AG04450 (cell line): Measurements from ENCODE around the gene FAM222A. TPM values are rescaled to one million over a fixed set of nuclear protein-coding genes. Genes with fewer than 3 reads are reported as not detected.

Source experiments
- CTCF ChIA-PET: fragments of 300-600, 350-600 bp; formaldehyde crosslinking; extraction: SDS; loops from one replicate; lab custom pipeline; 2022; ENCODE audit warnings: antibody characterized with exemption, inconsistent platforms; lab: Charles Lee
- POLR2A ChIA-PET: fragments of 350-600 bp; formaldehyde crosslinking; extraction: SDS; loops from one replicate; lab custom pipeline; 2021; ENCODE audit warnings: antibody characterized with exemption, inconsistent platforms; lab: Yijun Ruan, JAX
- DNase-seq: peaks from one replicate; pipeline ENCODE4 v3.0.0-alpha.2; 2011; ENCODE audit warnings: low read depth, low spot score
- H3K27ac ChIP-seq: one replicate; pipeline ENCODE4 v1.5.1; 2012; ENCODE audit warnings: low read depth, low read length, control low read depth
- H3K27me3 ChIP-seq: one replicate; pipeline ENCODE4 v1.6.0; 2012; ENCODE audit warnings: low read length; ENCODE audit not compliant: control insufficient read depth, insufficient read depth
- H3K4me3 ChIP-seq: 2 replicates; pipeline ENCODE4 v1.5.1; 2011; ENCODE audit warnings: mild to moderate bottlenecking, low read depth, low read length, control low read depth
- H3K9me3 ChIP-seq: 2 replicates; pipeline ENCODE4 v1.5.1; 2012; ENCODE audit warnings: low read length; ENCODE audit not compliant: control insufficient read depth, insufficient read depth
- polyA plus RNA-seq: library from polyadenylated mRNA; depleted of rRNA; stranded (reverse); fragments of >200 nt; gene quantifications from 2 replicates; pipeline ENCODE4 v1.2.3, GENCODE V29; 2011
- TF ChIP-seq, protein P1 (sequence below): IDR thresholded peaks from 2 replicates; pipeline ENCODE4 v1.5.1; 2011; ENCODE audit warnings: low read depth, low read length, control low read depth, inconsistent platforms

FAM222A gene
- polyA plus RNA-seq, 1 experiment = 0.15 TPM

DNA sequence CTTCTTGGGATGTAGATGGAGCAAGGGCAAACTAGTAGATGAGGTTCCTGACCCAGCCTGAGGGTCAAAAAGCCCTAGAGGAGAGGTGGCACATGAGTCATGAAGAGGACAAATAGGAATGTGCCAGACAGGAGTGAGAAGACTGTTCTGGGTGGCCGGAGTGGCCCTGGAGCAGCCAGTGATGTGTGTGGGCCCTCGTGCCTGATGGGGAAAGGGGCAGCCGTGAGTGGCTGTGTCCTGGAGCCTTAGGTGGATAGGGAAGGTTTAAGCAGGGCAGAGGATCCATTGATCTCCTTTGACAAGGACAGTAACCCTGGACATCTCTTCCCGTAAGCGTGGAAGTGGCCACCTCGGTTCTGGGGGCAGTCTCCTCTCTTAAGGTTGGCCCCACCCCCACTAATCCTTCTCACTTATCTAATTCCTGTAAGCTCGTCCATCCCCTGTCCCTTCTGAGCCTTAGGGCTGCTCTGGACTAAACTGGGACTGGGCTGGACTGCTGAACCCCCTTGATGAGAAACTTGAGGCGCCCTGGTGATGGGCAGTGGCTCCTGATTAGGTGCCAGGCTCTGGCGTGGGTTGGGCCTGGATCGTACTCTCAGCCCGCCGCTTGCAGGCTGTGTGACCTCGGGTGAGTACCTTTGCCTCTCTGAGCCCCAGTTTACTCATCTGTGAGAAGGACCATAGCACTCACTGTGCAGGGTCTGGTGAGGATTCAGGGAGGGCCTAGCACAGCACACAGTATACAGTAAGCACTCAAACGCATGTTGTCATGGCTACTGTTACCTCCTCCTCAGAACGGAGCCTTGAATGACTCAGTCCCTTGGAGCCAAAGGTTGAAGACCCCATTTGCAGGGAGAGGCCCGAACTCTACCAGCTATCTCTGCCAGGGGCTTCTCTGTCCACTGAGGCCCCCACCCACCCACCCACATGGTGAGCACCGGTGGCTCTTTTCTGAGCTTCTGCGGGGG is 4.0 kb downstream of the FAM222A start:
- POLR2A ChIA-PET = no interaction called here
- Histone ChIP-seq H3K9me3 (no peaks in the 10 kb centered on the region; the same call in 1 of the 2 replicates), H3K27ac (no peak overlapping the region), H3K27me3 (peaks cover 49% of the 10 kb centered on the region), H3K4me3 (no peak overlapping the region)
- TF ChIP-seq, protein P1, sequence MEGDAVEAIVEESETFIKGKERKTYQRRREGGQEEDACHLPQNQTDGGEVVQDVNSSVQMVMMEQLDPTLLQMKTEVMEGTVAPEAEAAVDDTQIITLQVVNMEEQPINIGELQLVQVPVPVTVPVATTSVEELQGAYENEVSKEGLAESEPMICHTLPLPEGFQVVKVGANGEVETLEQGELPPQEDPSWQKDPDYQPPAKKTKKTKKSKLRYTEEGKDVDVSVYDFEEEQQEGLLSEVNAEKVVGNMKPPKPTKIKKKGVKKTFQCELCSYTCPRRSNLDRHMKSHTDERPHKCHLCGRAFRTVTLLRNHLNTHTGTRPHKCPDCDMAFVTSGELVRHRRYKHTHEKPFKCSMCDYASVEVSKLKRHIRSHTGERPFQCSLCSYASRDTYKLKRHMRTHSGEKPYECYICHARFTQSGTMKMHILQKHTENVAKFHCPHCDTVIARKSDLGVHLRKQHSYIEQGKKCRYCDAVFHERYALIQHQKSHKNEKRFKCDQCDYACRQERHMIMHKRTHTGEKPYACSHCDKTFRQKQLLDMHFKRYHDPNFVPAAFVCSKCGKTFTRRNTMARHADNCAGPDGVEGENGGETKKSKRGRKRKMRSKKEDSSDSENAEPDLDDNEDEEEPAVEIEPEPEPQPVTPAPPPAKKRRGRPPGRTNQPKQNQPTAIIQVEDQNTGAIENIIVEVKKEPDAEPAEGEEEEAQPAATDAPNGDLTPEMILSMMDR = no peak
- CTCF ChIA-PET = interaction anchor here (1.0 to 1.3 kb wide), 3 partner anchors 25 to 120 kb away, joined by 3 read pairs; no protein-coding TSS in a partner anchor
- no peak for DNase-seq

DNA sequence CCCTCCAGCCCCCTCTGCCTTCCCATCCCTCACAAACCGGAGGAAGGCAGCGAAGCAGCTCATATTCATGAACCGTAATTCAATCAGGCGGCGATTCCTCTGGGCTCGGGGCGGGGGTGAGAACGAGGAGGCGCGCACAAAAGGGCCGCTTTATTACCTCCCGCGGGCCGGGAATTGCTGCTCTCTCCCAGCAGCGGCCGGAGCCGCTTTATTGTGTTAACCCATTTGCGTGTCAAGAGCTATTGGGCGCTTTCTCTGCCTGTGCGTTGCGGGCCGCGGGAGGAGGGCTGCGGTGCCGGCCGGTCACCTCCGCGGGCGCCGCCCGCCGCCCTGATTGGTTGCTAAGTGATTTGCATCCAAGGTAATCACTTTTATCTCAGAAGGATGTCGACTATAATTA is 4.8 kb downstream of the FAM222A start:
- ChIA-PET CTCF (interaction anchor here (1.3 kb wide), 1 partner anchor 24 kb away, joined by 3 read pairs; no protein-coding TSS in a partner anchor), POLR2A (no interaction called here)
- peaks cover 47% of the 10 kb centered on the region for H3K27me3 ChIP-seq
- TF ChIP-seq, protein P1 = no peak
- H3K27ac ChIP-seq = no peak overlapping the region
- no peak overlapping the region for H3K4me3 ChIP-seq
- DNase-seq = no peak
- H3K9me3 ChIP-seq = no peaks in the 10 kb centered on the region; the same call in 1 of the 2 replicates

DNA sequence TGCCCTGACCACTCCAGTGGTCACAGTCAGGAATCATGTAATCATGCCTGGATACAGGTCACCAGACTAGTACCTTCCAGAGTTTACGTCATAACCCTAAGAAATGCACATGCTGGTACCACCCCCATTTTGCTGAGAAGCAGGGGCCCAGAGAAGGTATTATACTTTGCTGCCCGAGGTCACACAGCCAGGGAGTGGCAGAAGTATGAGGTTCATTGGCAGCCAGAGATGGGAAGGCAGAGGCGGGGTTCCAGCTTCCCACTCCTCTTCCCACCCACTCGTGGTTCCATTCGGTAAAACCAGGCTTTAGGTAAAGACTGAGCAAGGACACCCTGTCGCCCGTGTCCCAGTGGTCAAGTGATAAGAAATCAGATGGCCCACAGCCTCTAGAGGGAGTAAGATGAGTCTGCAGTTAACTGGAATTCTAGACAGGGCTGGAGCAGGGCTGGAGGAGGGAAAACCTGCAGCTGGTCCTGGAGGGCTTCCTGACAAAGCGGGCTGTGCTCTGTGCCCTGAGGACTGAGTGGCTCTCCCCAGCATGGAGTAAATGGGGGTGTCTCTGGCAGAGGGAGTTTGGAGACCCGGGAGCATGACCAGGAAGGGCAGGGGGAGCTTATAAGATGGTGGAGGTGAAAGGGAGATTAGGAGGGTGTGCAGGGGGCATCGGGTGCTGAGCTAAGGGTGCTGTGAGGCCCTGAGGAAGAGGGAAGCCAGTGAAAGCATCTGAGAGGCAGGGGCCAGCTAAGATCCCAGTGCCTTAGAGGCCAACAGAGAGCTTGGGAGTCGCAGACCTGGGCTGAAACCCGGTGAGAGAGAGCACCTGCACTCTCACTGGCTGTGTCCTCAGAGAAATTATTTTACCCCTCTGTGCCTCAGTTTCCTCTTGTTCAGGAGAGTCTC is 5.7 kb downstream of the FAM222A start:
- POLR2A ChIA-PET = no interaction called here
- Histone ChIP-seq H3K4me3 (no peak overlapping the region), H3K9me3 (no peaks in the 10 kb centered on the region), H3K27ac (no peak overlapping the region), H3K27me3 (peaks cover 56% of the 10 kb centered on the region)
- TF ChIP-seq, protein P1 = peak; percentile 37; the same call in 1 of the 2 replicates
- no peak for DNase-seq
- CTCF ChIA-PET = interaction anchor here (0.8 to 2.6 kb wide), 4 partner anchors 23 to 59 kb away, joined by 3 to 12 read pairs (median 4); no protein-coding TSS in a partner anchor

DNA sequence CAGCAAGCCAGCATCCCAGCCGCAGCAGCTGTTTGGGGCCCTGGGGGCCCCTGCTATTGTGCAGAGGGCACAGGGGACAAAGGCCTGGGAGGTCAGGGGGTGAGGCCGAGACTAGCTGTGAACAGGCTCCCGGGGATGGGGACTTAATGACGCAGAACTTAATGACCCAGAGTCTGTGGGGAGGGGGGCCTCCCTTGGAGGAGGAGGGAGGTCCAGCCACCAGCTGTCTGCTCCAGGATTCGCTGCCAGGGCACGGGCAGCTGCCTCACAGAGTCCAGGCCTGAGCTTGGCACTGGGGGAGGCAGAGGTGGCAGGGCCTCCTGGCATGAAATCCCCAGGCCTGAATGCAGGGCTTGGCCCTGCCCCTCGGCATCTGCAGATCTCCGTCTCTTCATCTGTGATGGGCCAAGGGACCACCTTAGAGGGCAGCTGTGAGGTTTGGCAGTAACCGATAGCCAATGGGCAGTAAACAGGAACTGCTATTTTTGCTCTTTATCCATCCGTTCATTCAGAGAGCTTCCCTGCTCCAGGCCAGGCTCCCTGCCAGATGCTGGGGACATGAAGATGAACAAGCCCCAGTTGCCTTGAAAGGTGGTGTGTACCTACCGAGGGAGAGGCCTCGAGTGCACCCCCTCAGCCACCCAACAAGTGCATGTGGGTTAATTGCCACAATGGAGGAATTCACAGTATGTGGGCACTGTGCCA is 6.7 kb downstream of the FAM222A start:
- DNase-seq = no peak
- no peaks in the 10 kb centered on the region for H3K9me3 ChIP-seq
- no peak overlapping the region for H3K27ac ChIP-seq
- no peak overlapping the region for H3K4me3 ChIP-seq
- ChIA-PET POLR2A (no interaction called here), CTCF (interaction anchor here (0.8 to 2.6 kb wide), 2 partner anchors 55 to 58 kb away, joined by 4 to 12 read pairs; no protein-coding TSS in a partner anchor)
- TF ChIP-seq, protein P1 = no peak
- H3K27me3 ChIP-seq = peaks cover 51% of the 10 kb centered on the region
